ENCODE data around the gene IGSF3.
"Not testable (repeated sequence)": the region's sequence is repeated elsewhere in the genome, so short reads cannot be mapped to it uniquely, and the experiment has no call there.

IGSF3 gene

DNA sequence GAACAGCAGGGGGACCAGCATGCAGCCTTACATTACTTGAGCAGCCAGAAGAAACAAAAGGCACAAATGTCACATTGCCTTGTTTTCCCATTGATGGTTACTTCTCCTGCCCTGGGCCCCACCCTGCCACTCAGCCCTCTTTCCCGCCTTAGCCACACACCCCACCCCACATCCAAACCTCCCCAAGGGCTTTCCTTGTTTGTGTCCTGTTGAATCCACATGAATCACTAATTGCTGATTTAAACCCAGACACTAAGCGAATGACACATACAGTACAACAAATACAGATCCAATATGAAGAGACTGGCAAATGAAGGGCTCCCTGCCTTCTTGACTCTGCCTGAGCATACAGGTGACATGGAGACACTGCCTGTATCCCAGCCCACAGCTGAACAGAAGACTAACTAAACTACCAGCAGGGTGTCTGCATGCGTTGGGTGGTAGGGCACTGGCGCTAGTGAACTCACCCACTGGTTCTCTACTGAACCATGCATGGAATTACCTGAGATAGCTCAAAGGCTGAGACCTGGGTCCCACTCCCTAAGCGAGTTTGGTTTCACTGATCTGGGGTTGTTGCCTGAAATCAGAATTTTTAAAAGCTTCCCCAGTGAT is 3.1 kb downstream of the IGSF3 start:
- no peak for DNase-seq (ENCODE audit: low read depth in 2 of 2)

- no peak for DNase-seq (ENCODE audit: low read depth in 2 of 2)
These were observed 3.7 kb downstream of the IGSF3 start for GRCh38 chr1:116663821-116664220.

GRCh38 chr1:116661633-116662032 is 5.9 kb downstream of the IGSF3 start:
- no peak for DNase-seq (ENCODE audit: low read depth in 2 of 2)

- not testable (repeated sequence) for DNase-seq (ENCODE audit: low read depth in 2 of 2)
These were observed 8.9 kb downstream of the IGSF3 start for GRCh38 chr1:116658645-116659044.

DNA sequence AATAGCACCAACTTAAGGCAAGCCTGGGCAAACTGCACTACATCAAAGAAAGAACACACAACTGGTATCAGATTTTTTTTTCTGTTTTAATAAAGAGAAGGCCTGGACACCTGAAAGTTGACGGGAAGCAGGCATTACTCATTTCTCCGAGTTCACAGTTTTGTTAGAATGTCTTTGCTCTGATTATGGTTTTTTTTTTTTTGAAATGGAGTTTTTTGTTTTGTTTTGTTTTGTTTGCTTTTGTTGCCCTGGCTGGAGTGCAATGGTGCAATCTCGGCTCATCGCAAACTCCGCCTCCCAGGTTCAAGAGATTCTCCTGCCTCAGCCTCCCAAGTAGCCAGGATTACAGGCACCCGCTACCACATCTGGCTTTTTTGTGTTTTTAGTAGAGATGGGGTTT is 9.7 kb downstream of the IGSF3 start:
- DNase-seq (ENCODE audit: low read depth in 2 of 2) = not testable (repeated sequence)

DNA sequence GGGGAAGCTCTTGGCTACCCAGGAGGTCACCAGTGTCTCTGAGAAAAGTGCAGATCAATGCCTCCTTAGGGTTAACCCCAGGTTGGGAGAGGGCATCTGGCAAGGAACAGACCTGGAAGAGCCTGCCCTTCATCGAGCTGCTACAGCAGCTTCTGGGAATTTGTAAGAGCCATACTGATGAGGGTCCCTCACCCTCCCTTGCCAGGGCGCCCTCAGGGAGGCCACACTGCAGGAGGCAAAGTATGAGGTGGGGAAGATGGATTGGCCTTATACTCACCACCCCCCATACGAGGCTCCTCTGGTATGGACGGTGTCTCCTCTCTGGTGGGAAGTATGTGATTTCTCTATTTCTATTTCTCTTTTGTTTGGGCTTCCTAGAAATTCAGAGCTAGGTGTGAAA is 13.2 kb downstream of the IGSF3 start:
- DNase-seq (ENCODE audit: low read depth in 2 of 2) = no peak

DNA sequence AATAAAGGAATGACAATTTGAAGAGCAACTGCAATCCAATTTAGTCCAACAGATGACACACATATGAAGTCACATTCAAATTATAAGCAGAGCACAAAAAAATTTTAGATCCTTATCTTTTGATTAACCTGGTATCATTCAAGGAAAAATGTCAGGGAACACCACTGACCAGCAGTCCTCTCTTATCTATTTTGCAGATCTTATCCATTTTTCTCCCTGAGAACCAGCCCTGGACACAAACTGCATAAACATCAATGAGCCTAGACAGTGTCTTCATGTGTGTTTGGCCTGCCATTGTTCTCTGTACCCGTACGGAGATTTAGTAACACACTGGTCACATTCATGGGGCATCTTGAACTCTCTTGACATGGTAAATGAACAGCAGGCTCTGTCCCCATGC is 14.9 kb downstream of the IGSF3 start:
- not testable (repeated sequence) for DNase-seq (ENCODE audit: low read depth in 2 of 2)

DNA sequence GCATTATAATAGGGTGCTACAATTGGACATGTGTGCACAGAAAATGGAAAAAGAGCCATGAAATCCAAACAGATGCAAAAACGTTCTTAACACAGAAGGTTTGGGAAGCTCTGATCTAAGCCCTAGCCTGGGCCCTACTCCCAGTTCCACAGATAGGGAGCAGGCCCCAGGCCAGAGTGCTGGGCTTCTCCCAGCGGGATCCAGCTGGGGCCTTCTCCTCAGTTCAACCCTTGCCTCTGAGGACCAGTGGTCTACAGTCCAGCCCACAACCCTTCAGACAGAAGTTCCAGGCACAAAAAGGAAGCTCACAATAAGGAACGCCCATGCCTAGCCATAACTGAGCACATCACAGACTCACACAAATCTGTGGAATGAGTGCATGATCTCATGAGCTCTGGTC is 16.8 kb downstream of the IGSF3 start:
- not testable (repeated sequence) for DNase-seq (ENCODE audit: low read depth in 2 of 2)

GRCh38 chr1:116649041-116649440 is 18.5 kb downstream of the IGSF3 start:
- DNase-seq (ENCODE audit: low read depth in 2 of 2) = not testable (repeated sequence)

- DNase-seq (ENCODE audit: low read depth in 2 of 2) = not testable (repeated sequence)
These were observed 19.2 kb downstream of the IGSF3 start for GRCh38 chr1:116648325-116648724.

DNA sequence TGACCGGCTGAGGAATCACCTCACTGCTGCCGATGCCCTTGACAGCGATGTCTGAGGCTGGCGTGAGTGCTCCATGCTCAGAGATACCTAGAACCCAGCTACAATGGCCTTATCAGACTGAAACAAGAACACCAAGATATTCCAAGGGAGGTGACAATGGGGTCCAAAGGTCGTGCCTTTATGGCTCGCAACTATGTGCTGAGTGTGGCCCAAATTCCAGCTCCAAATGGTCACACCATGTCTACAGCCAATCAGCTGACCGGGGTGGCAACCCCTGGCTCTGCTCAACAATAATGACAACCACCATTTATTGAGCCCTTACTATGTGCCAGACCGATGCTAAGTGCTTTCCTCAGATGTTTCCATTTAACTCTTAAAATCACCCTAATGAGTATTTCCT is 20.3 kb downstream of the IGSF3 start:
- not testable (repeated sequence) for DNase-seq (ENCODE audit: low read depth in 2 of 2)

GRCh38 chr1:116646673-116647170 is 20.8 kb downstream of the IGSF3 start:
- DNase-seq (ENCODE audit: low read depth in 2 of 2) = not testable (repeated sequence)

DNA sequence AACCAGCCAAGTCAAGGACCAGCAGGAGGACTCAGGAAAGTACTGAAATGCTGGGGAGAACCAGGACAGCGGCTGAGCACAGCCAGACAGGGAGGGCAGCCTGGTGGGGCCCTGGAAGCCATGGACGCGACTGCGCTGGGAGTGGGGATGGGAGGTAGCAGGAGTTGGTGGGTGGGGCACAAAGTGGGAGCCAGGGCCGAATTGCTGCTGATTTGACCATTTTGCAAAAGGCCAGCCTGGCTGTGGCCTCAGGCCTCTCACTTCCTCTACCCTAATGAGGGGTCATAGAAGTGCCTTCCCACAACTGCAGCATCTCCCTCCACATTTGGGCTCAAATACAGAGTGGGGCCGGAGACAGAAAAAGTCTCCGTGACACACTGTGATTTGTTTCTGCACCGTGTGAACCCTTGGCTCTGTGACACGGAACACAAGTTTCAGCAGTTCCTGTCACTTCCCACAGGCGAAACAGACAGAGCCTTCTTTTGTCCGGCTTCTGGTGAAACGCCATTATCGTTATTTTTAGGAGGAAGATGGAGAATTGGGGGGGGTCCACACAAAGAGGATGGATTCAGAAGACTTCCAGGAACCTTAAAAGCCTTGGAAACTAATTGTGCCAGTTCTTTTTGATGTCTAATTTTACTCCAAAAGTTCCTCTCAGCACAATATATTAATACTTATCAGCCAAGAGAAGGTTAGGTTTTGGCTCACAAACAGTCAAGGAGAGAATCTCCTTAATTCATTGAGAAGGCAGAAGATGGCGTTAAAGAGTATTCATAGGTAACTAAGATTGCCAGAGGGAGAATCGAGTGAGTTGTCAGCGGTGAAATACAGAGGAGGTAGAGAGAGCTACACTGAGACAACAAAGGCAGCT is 21.5 kb downstream of the IGSF3 start:
- DNase-seq (ENCODE audit: low read depth in 2 of 2) = not testable (repeated sequence)

DNA sequence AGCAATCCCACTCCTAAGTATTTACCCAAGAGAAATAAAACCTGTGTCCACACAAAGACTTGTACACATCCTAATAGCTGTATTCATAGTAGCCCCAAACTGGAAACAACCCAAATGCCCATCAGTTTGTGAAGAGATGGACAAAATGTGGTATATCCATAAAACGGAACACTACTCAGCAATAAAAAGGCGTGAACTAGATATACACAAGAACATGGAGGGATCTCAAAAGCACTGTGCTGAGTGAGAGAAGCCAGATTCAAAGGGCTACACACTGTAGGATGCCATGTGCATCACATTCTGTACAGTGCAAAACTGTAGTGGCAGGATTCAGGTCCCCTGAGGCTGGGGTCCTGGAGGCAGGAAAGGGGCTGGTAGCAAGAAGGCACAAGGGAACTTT is 22.5 kb downstream of the IGSF3 start:
- not testable (repeated sequence) for DNase-seq (ENCODE audit: low read depth in 2 of 2)

DNA sequence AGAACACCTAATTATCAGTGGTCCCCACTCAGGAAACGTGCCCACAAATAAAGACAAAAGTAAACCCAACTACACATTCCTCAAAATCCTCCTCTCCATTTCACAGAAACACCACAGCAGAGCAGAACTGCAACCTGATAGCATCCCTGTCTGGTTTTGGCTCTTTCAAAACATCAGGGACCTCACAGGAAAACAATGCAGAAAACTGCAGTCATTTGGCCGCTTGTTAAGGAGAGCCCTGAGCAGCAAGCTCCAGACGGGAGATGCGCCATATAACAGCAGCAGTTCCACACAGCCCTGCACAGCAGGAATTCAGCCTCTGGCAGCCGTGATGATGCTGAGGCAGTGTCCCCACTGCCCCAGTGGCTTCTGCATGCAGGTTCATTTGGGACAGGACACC is 23.4 kb downstream of the IGSF3 start:
- not testable (repeated sequence) for DNase-seq (ENCODE audit: low read depth in 2 of 2)

GRCh38 chr1:116643281-116643751 is 24.2 kb downstream of the IGSF3 start:
- not testable (repeated sequence) for DNase-seq (ENCODE audit: low read depth in 2 of 2)

- not testable (repeated sequence) for DNase-seq (ENCODE audit: low read depth in 2 of 2)
These were observed 24.9 kb downstream of the IGSF3 start for GRCh38 chr1:116642311-116643280.

DNA sequence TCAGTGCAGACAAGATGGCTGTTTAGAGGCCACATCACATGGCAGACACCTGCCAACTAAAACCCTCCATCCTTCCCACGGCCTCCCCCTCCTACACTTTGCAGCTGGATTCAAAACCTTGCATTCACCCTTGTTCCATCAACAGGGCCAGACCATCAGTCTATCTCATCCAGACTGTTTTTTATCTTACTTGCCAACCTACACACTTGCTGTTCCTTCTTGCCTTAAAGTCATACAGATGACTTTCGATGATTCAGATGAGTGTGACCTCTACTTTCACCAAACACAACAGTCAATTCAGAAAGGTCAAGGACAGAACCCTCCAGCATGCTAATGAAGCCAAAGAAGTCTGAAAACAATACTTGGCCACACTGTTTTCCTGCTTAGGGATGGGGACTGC is 29.9 kb downstream of the IGSF3 start:
- DNase-seq (ENCODE audit: low read depth in 2 of 2) = not testable (repeated sequence)

- not testable (repeated sequence) for DNase-seq (ENCODE audit: low read depth in 2 of 2)
These were observed 30.9 kb downstream of the IGSF3 start for GRCh38 chr1:116636584-116636983.

GRCh38 chr1:116634386-116634785 is 33.1 kb downstream of the IGSF3 start:
- DNase-seq (ENCODE audit: low read depth in 2 of 2) = not testable (repeated sequence)
